Measurements from ENCODE around the gene SLC24A3. TPM values are rescaled to one million over a fixed set of nuclear protein-coding genes. Genes with fewer than 3 reads are reported as not detected.
A peak's percentile ranks its signal among the peaks of the same experiment; 100 is the strongest.

SLC24A3 gene
- total RNA-seq, 1 experiment from 2014 or later: 46.0 TPM

- BruUV-seq (replicated peaks): no TSS peak
- Histone ChIP-seq H3K4me3 (ENCODE audit: low read depth, low read length, poor library complexity, severe bottlenecking) (no peak overlapping the region), H3K27ac (ENCODE audit: low read depth, low read length, poor library complexity, severe bottlenecking) (no peak overlapping the region), H3K36me3 (ENCODE audit: insufficient read depth, low read length, poor library complexity, severe bottlenecking) (no peaks in the 10 kb centered on the region), H3K9me3 (ENCODE audit: low read depth, low read length, poor library complexity, severe bottlenecking) (no peaks in the 10 kb centered on the region), H3K4me1 (ENCODE audit: insufficient read depth, low read length, poor library complexity, severe bottlenecking) (peaks cover 47% of the 10 kb centered on the region), H3K27me3 (replicated peaks; ENCODE audit: insufficient read depth, low read depth, low read length, poor library complexity) (no peaks in the 10 kb centered on the region)
- peak; percentile 38 for DNase-seq (ENCODE audit: low spot score)
- ChIA-PET CTCF (no interaction called here), POLR2A (ENCODE audit: low non-redundant PET) (no interaction called here)
- TF ChIP-seq, protein P1, sequence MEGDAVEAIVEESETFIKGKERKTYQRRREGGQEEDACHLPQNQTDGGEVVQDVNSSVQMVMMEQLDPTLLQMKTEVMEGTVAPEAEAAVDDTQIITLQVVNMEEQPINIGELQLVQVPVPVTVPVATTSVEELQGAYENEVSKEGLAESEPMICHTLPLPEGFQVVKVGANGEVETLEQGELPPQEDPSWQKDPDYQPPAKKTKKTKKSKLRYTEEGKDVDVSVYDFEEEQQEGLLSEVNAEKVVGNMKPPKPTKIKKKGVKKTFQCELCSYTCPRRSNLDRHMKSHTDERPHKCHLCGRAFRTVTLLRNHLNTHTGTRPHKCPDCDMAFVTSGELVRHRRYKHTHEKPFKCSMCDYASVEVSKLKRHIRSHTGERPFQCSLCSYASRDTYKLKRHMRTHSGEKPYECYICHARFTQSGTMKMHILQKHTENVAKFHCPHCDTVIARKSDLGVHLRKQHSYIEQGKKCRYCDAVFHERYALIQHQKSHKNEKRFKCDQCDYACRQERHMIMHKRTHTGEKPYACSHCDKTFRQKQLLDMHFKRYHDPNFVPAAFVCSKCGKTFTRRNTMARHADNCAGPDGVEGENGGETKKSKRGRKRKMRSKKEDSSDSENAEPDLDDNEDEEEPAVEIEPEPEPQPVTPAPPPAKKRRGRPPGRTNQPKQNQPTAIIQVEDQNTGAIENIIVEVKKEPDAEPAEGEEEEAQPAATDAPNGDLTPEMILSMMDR (conservative IDR thresholded peaks at IDR 0.05; ENCODE audit: low read depth, low read length): no peak
- no peak for TF ChIP-seq EZH2 (IDR thresholded peaks at IDR 0.05; ENCODE audit: borderline replicate concordance, low read depth, low read length, poor library complexity, severe bottlenecking)
- intact Hi-C loops (cut with micrococcal nuclease; ENCODE audit: unreplicated experiment): loop anchor here (5.0 kb wide), 1 partner anchor 184 kb away; no protein-coding TSS in a partner anchor
These were observed 193.5 kb downstream of the SLC24A3 start for GRCh38 chr20:19405958-19406357.

GRCh38 chr20:19406381-19406780 is 193.9 kb downstream of the SLC24A3 start:
- DNase-seq (ENCODE audit: low spot score): no peak
- POLR2A ChIA-PET (ENCODE audit: low non-redundant PET): no interaction called here
- Histone ChIP-seq H3K27me3 (replicated peaks; ENCODE audit: insufficient read depth, low read depth, low read length, poor library complexity) (no peaks in the 10 kb centered on the region), H3K9me3 (ENCODE audit: low read depth, low read length, poor library complexity, severe bottlenecking) (no peaks in the 10 kb centered on the region), H3K4me3 (ENCODE audit: low read depth, low read length, poor library complexity, severe bottlenecking) (no peak overlapping the region), H3K36me3 (ENCODE audit: insufficient read depth, low read length, poor library complexity, severe bottlenecking) (no peaks in the 10 kb centered on the region), H3K4me1 (ENCODE audit: insufficient read depth, low read length, poor library complexity, severe bottlenecking) (peaks cover 45% of the 10 kb centered on the region), H3K27ac (ENCODE audit: low read depth, low read length, poor library complexity, severe bottlenecking) (no peak overlapping the region)
- TF ChIP-seq, protein P1 (conservative IDR thresholded peaks at IDR 0.05; ENCODE audit: low read depth, low read length): no peak
- no peak for TF ChIP-seq EZH2 (IDR thresholded peaks at IDR 0.05; ENCODE audit: borderline replicate concordance, low read depth, low read length, poor library complexity, severe bottlenecking)
- BruUV-seq (replicated peaks): no TSS peak
- intact Hi-C loops (cut with micrococcal nuclease; ENCODE audit: unreplicated experiment): loop anchor here (5.0 kb wide), 1 partner anchor 184 kb away; no protein-coding TSS in a partner anchor
- CTCF ChIA-PET: no interaction called here

- no peaks in the 10 kb centered on the region for H3K36me3 ChIP-seq (ENCODE audit: insufficient read depth, low read length, poor library complexity, severe bottlenecking)
- intact Hi-C loops (cut with micrococcal nuclease; ENCODE audit: unreplicated experiment): loop anchor here (5.0 kb wide), 1 partner anchor 185 kb away; no protein-coding TSS in a partner anchor
- no peak overlapping the region for H3K27ac ChIP-seq (ENCODE audit: low read depth, low read length, poor library complexity, severe bottlenecking)
- H3K27me3 ChIP-seq (replicated peaks; ENCODE audit: insufficient read depth, low read depth, low read length, poor library complexity): no peaks in the 10 kb centered on the region
- H3K9me3 ChIP-seq (ENCODE audit: low read depth, low read length, poor library complexity, severe bottlenecking): no peaks in the 10 kb centered on the region
- ChIA-PET CTCF (no interaction called here), POLR2A (ENCODE audit: low non-redundant PET) (no interaction called here)
- H3K4me3 ChIP-seq (ENCODE audit: low read depth, low read length, poor library complexity, severe bottlenecking): no peak overlapping the region
- peaks cover 36% of the 10 kb centered on the region for H3K4me1 ChIP-seq (ENCODE audit: insufficient read depth, low read length, poor library complexity, severe bottlenecking)
- no peak for DNase-seq (ENCODE audit: low spot score)
- no TSS peak for BruUV-seq (replicated peaks)
- TF ChIP-seq EZH2 (IDR thresholded peaks at IDR 0.05; ENCODE audit: borderline replicate concordance, low read depth, low read length, poor library complexity, severe bottlenecking): no peak
- TF ChIP-seq, protein P1 (conservative IDR thresholded peaks at IDR 0.05; ENCODE audit: low read depth, low read length): no peak
These were observed 194.8 kb downstream of the SLC24A3 start for GRCh38 chr20:19407196-19407595.
